A549 (cell line): Measurements from ENCODE around the gene PFKM. TPM values are rescaled to one million over a fixed set of nuclear protein-coding genes. Genes with fewer than 3 reads are reported as not detected.

Experiments used
- ATAC-seq, 2 experiments: fragments of 200-7000 bp in 1 of 2; fragments of >200 bp in 1 of 2; cut with Nextera tagmentation in 1 of 2; cut with Tn5 transposase in 1 of 2; 3 replicates each; pipeline versions ENCODE4 v1.8.0 to v1.9.1; 2018 to 2020; ENCODE audit warnings: mild to moderate bottlenecking in 1 of 2, moderate library complexity in 1 of 2
- CTCF ChIA-PET: fragments of 300-600 bp; sonication (Branson Sonifier 250); formaldehyde crosslinking; extraction: SDS; loops from one replicate; lab custom pipeline; 2021; ENCODE audit warnings: antibody characterized with exemption, inconsistent platforms; lab: Yijun Ruan, JAX
- POLR2A ChIA-PET: fragments of 350-600 bp; formaldehyde crosslinking; extraction: SDS; loops from one replicate; lab custom pipeline; 2021; ENCODE audit warnings: antibody characterized with exemption, inconsistent platforms; lab: Yijun Ruan, JAX
- DNase-seq, 2 experiments: peaks; one replicate each; pipeline versions ENCODE4 v3.0.0 to v3.0.0-alpha.2; 2011 to 2016; ENCODE audit warnings: low read depth in 1 of 2, low spot score in 1 of 2
- FAIRE-seq: peaks from 2 replicates; lab custom pipeline; 2011; peaks lifted over from hg19 to GRCh38; lab: Jason Lieb, UNC
- H3K27ac ChIP-seq, 2 experiments: fragments of >200 bp; sonication (Bioruptor Twin); formaldehyde crosslinking; 3 replicates each; pipeline ENCODE4 v1.5.1; 2016 to 2017
- H3K4me1 ChIP-seq: fragments of >200 bp; sonication (Bioruptor Twin); formaldehyde crosslinking; 3 replicates; pipeline ENCODE4 v1.6.1; 2016
- H3K4me2 ChIP-seq: fragments of >200 bp; sonication (Bioruptor Twin); formaldehyde crosslinking; 3 replicates; pipeline ENCODE4 v1.6.1; 2016
- H3K4me3 ChIP-seq: fragments of >200 bp; sonication (Bioruptor Twin); formaldehyde crosslinking; 3 replicates; pipeline ENCODE4 v1.5.1; 2016
- H3K9me3 ChIP-seq: fragments of >200 bp; sonication (Bioruptor Twin); formaldehyde crosslinking; 3 replicates; pipeline ENCODE4 v1.6.1; 2016
- ATOH8 ChIP-seq: fragments of 250-450 bp; sonication (Bioruptor Pico); IDR thresholded peaks from 2 replicates; pipeline ENCODE4 v1.5.0; 2020; ENCODE audit warnings: low read depth, mild to moderate bottlenecking, moderate library complexity
- BHLHE40 ChIP-seq: IDR thresholded peaks from 2 replicates; pipeline ENCODE4 v1.6.1; 2012; ENCODE audit warnings: low read depth, low read length, inconsistent platforms
- EHMT2 ChIP-seq: fragments of 200-600 bp; sonication (generic); IDR thresholded peaks from 2 replicates; pipeline ENCODE4 v1.6.1; 2016; ENCODE audit warnings: antibody characterized with exemption, low read depth, mild to moderate bottlenecking, moderate library complexity
- HEYL ChIP-seq: fragments of 250-450 bp; sonication (Bioruptor Pico); IDR thresholded peaks from 2 replicates; pipeline ENCODE4 v1.8.0; 2021; ENCODE audit warnings: mild to moderate bottlenecking, moderate library complexity
- HOXB5 ChIP-seq: fragments of 250-450 bp; sonication (Bioruptor Pico); IDR thresholded peaks from 2 replicates; pipeline ENCODE4 v1.5.0; 2020; ENCODE audit warnings: mild to moderate bottlenecking, moderate library complexity
- JUN ChIP-seq, 2 experiments: fragments of >200 bp; sonication (Bioruptor Twin); formaldehyde crosslinking; IDR thresholded peaks; 2 replicates in 1 of 2; 3 replicates in 1 of 2; pipeline ENCODE4 v1.6.1; 2016 to 2017
- MYC ChIP-seq: IDR thresholded peaks from 2 replicates; pipeline ENCODE4 v1.6.1; 2012; ENCODE audit warnings: mild to moderate bottlenecking, inconsistent platforms, low read length, improper control_type of control experiment, borderline replicate concordance
- NPAS2 ChIP-seq: fragments of 250-450 bp; sonication (Bioruptor Pico); IDR thresholded peaks from 2 replicates; pipeline ENCODE4 v1.8.0; 2022; ENCODE audit warnings: mild to moderate bottlenecking, moderate library complexity, borderline replicate concordance
- PHF8 ChIP-seq: fragments of 200-600 bp; sonication (generic); IDR thresholded peaks from 2 replicates; pipeline ENCODE4 v1.6.1; 2016; ENCODE audit warnings: low read depth, mild to moderate bottlenecking, antibody characterized with exemption, moderate library complexity, borderline replicate concordance
- POLR2AphosphoS2 ChIP-seq: conservative IDR thresholded peaks from 2 replicates; pipeline ENCODE4 v1.6.1; 2012; ENCODE audit warnings: low read length, improper control_type of control experiment, inconsistent platforms
- RAD21 ChIP-seq, 2 experiments: fragments of >200 bp in 1 of 2; sonication (Bioruptor Twin) in 1 of 2; formaldehyde crosslinking in 1 of 2; IDR thresholded peaks in 1 of 2; conservative IDR thresholded peaks in 1 of 2; 2 replicates in 1 of 2; 3 replicates in 1 of 2; pipeline ENCODE4 v1.6.1; 2012 to 2018; ENCODE audit warnings: inconsistent platforms in 1 of 2
- REST ChIP-seq: fragments of 200-600 bp; sonication (generic); IDR thresholded peaks from 2 replicates; pipeline ENCODE4 v1.6.1; 2016; ENCODE audit warnings: antibody characterized with exemption, mild to moderate bottlenecking, moderate library complexity
- RFX5 ChIP-seq: fragments of 450-650 bp; IDR thresholded peaks from 2 replicates; pipeline ENCODE4 v1.7.1; 2014; ENCODE audit warnings: antibody characterized with exemption, mild to moderate bottlenecking, moderate library complexity
- SMC3 ChIP-seq: fragments of >200 bp; sonication (Bioruptor Twin); formaldehyde crosslinking; IDR thresholded peaks from 3 replicates; pipeline ENCODE4 v1.6.1; 2018; ENCODE audit warnings: inconsistent platforms
- TFCP2L1 ChIP-seq: fragments of 250-450 bp; sonication (Bioruptor Pico); IDR thresholded peaks from 2 replicates; pipeline ENCODE4 v1.5.0; 2021; ENCODE audit warnings: mild to moderate bottlenecking
- WGBS: methylation state at CpG from one replicate; pipeline ENCODE4 v1.1.6; 2017; ENCODE audit errors: missing lambda C conversion rate; 5-methylcytosine and 5-hydroxymethylcytosine counted together
- polyA plus RNA-seq, 4 experiments: library from polyadenylated mRNA; depleted of rRNA in 3 of 4; stranded (reverse); fragments of >200 nt; fragmentation: RNase III in 1 of 4; extraction: RNeasy Plus Mini Kit Qiagen cat#74134 plus additional on column Dnase treatment in 1 of 4; gene quantifications; 2 replicates in 3 of 4; 3 replicates in 1 of 4; pipeline ENCODE4 v1.2.3, GENCODE V29; 2011 to 2017
- TF ChIP-seq, protein P1 (sequence below): fragments of >200 bp; sonication (Bioruptor Twin); formaldehyde crosslinking; IDR thresholded peaks from 3 replicates; pipeline ENCODE4 v1.5.1; 2016

Gene PFKM
- polyA plus RNA-seq, 2 of the 4 experiments (the other 2 are of a cell fraction) = 41.1 to 43.0 TPM

DNA sequence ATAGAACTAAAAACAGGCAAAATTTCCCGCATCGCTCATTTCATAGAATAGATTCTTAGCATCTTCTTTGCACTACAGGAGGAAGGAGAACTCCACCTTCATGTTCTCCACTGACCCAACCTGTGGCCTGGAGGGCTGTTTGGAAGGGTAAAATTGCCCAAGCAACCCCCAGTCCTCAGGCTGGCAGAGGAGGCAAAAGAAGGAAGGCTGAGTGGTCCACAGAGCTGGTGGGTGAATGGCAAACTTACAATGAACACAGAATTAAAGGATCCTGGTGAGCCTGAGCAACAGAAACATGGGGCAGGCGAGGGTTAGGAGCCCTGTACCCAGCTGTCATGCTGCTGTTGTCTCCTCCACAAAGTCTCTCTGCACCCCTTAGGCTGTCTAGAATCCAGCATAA is 38.3 kb upstream of the PFKM start:
- DNase-seq = no peak
- TF ChIP-seq BHLHE40 = no peak
- TF ChIP-seq HEYL (CRISPR knock-in tag) = no peak
- TF ChIP-seq REST = no peak
- no peak for TF ChIP-seq PHF8
- no peak for TF ChIP-seq EHMT2
- no peak for TF ChIP-seq TFCP2L1 (CRISPR knock-in tag)
- no peak for TF ChIP-seq RFX5
- no peak for TF ChIP-seq MYC
- no peak for TF ChIP-seq JUN (IDR thresholded peaks at IDR 0.05)
- TF ChIP-seq POLR2AphosphoS2 = no peak
- no peak for FAIRE-seq
- no peak for ATAC-seq
- no peaks in the 10 kb centered on the region for H3K9me3 ChIP-seq
- H3K4me3 ChIP-seq = no peak overlapping the region
- POLR2A ChIA-PET = no interaction called here
- no peaks in the 10 kb centered on the region for H3K4me1 ChIP-seq
- CTCF ChIA-PET = interaction anchor here (0.7 to 1.7 kb wide), 4 partner anchors 10 to 83 kb away, joined by 3 to 7 read pairs (median 3); partner anchors contain the start of gene SENP1
- H3K4me2 ChIP-seq = no peak overlapping the region
- WGBS = 94% methylated on average over 3 of the region's 3 CpGs
- H3K27ac ChIP-seq = no peak overlapping the region

DNA sequence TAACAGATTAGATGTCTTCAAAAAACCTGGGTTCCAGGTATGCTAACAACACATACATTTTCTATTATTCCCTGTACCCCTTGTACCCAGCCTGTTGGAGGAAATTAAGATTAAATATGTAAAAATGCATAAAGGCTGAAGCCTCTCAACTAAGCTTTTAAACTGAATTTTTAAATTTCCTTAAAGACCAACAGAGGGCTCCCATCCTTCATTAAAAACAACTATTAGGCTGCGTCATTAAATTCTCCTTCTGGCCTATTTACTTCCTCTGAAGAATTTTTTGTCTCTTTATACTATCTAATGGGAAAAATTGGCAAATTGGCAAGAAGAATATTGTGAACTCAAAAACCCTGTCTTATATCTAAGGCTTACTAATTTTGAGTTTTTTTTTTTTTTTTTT is 35.1 kb upstream of the PFKM start:
- Histone ChIP-seq H3K4me3 (no peak overlapping the region), H3K9me3 (no peaks in the 10 kb centered on the region), H3K4me2 (no peak overlapping the region), H3K4me1 (no peaks in the 10 kb centered on the region)
- FAIRE-seq (no peak), ATAC-seq (peak in 1 of 2 experiments; percentile 46; a peak in 1 of 6 replicates)
- ChIA-PET CTCF (interaction anchor here (0.6 to 2.2 kb wide), 16 partner anchors 9 to 536 kb away, joined by 3 to 11 read pairs (median 4); partner anchors contain the start of genes ASB8 and PFKM), POLR2A (no interaction called here)
- WGBS = 87% methylated on average over 1 of the region's 1 CpG
- peak; percentile 48; the same call in 2 of the 3 replicates for TF ChIP-seq SMC3
- peak; percentile 38 to 52 for TF ChIP-seq RAD21 (conservative IDR thresholded peaks at IDR 0.05 in 1 of 2, IDR thresholded peaks at IDR 0.05 in 1 of 2)
- TF ChIP-seq ATOH8 (CRISPR knock-in tag) = no peak
- TF ChIP-seq, protein P1, sequence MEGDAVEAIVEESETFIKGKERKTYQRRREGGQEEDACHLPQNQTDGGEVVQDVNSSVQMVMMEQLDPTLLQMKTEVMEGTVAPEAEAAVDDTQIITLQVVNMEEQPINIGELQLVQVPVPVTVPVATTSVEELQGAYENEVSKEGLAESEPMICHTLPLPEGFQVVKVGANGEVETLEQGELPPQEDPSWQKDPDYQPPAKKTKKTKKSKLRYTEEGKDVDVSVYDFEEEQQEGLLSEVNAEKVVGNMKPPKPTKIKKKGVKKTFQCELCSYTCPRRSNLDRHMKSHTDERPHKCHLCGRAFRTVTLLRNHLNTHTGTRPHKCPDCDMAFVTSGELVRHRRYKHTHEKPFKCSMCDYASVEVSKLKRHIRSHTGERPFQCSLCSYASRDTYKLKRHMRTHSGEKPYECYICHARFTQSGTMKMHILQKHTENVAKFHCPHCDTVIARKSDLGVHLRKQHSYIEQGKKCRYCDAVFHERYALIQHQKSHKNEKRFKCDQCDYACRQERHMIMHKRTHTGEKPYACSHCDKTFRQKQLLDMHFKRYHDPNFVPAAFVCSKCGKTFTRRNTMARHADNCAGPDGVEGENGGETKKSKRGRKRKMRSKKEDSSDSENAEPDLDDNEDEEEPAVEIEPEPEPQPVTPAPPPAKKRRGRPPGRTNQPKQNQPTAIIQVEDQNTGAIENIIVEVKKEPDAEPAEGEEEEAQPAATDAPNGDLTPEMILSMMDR = peak; percentile 43
- no peak for TF ChIP-seq HOXB5
- TF ChIP-seq NPAS2 (CRISPR knock-in tag) = no peak
- TF ChIP-seq BHLHE40 = no peak
- TF ChIP-seq, all 56 proteins: peak for 3
- no peak overlapping the region for H3K27ac ChIP-seq
- peak in 1 of 2 experiments; percentile 34 for DNase-seq
